Vagina (tissue), 2 donors: ENCODE data around the gene CHMP4B. TPM values are rescaled to one million over a fixed set of nuclear protein-coding genes. Genes with fewer than 3 reads are reported as not detected.

Experiments used
- DNase-seq, 2 donors: peaks; one replicate each; pipeline ENCODE4 v3.0.0-alpha.2; 2017; ENCODE audit errors: extremely low spot score in 2 of 2
- H3K27ac ChIP-seq: fragments of 200-600 bp; sonication (generic); one replicate; pipeline ENCODE4 v1.5.1; 2019
- H3K27me3 ChIP-seq: fragments of 200-600 bp; sonication (generic); one replicate; pipeline ENCODE4 v1.5.1; 2019
- H3K36me3 ChIP-seq, 2 donors: fragments of 200-600 bp; sonication (generic); one replicate each; pipeline ENCODE4 v1.5.1; 2017 to 2019
- H3K4me1 ChIP-seq: fragments of 200-600 bp; sonication (generic); one replicate; pipeline ENCODE4 v1.5.1; 2019
- H3K4me3 ChIP-seq, 2 donors: fragments of 200-600 bp; sonication (generic); 1 replicate in 1 of 2; 2 replicates in 1 of 2; pipeline ENCODE4 v1.5.1; 2016 to 2019
- H3K9me3 ChIP-seq: fragments of 200-600 bp; sonication (generic); one replicate; pipeline ENCODE4 v1.5.1; 2019
- POLR2A ChIP-seq, 2 donors: fragments of 450-650 bp; IDR thresholded peaks; one replicate each; pipeline ENCODE4 v1.6.1; 2017; ENCODE audit warnings: antibody characterized with exemption in 2 of 2, mild to moderate bottlenecking in 2 of 2, moderate library complexity in 2 of 2
- POLR2AphosphoS5 ChIP-seq, 2 donors: sonication (generic); formaldehyde crosslinking; IDR thresholded peaks; one replicate each; pipeline ENCODE4 v1.9.0; 2017; ENCODE audit warnings: antibody characterized with exemption in 2 of 2, mild to moderate bottlenecking in 2 of 2, low read depth in 1 of 2; ENCODE audit not compliant: insufficient read depth in 1 of 2
- intact Hi-C: fragments of 100-400 bp; cut with DNase I; formaldehyde crosslinking; loops from one replicate; pipeline ENCODE4 v1.15.1; 2023
- total RNA-seq: library from RNA; depleted of rRNA; stranded (reverse); fragments of >200 nt; gene quantifications from one replicate; pipeline ENCODE4 v1.2.3, GENCODE V29; 2016
- TF ChIP-seq, protein P1 (sequence below), 3 experiments: fragments of 450-650 bp in 2 of 3; fragments of 200-600 bp in 1 of 3; sonication (generic) in 1 of 3; IDR thresholded peaks; one replicate each; pipeline ENCODE4 v1.5.1; 2017 to 2019; ENCODE audit warnings: antibody characterized with exemption in 3 of 3, mild to moderate bottlenecking in 2 of 3, moderate library complexity in 2 of 3

Gene CHMP4B
- total RNA-seq, 1 donor from 2014 or later, result 95.5 TPM

DNA sequence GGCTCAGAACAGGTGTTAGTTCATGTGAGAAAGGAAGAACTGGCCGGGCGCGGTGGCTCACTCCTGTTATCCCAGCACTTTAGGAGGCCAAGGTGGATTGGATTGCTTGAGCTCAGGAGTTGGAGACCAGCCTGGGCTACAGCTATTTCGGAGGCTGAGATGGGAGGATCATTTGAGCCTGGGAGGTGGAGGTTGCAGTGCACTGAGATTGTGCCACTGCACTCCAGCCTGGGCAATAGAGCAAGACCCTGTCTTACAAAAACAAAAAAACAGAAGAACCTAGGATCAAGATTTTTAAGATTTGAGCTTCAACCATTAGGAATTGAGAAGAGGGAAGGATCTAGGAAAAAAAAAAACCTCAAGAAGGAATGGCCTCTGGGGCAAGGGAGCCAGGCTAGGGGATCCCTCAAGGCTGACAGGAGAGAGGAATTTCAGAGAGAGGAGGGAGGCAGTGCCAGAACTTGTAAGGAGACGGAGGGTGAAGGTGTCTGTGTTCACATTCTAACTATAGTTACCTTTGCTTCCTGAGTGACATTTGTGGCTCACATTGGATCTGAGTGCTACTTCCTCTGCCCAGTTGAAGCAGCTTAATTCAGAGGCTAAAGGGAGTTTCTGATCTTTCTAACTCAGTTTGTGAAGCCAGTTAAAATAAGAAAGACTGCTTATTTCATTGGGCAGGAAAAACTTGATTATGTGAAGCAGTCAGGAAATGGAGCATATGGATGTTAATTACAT lies 26.1 kb downstream of the CHMP4B start:
- H3K9me3 ChIP-seq, result no peaks in the 10 kb centered on the region
- H3K36me3 ChIP-seq, result no peaks in the 10 kb centered on the region
- no peak overlapping the region for H3K27ac ChIP-seq
- TF ChIP-seq POLR2A (IDR thresholded peaks at IDR 0.05), result no peak
- TF ChIP-seq POLR2AphosphoS5 (IDR thresholded peaks at IDR 0.05; ENCODE audit: insufficient read depth in 1 of 2, low read depth in 1 of 2), result no peak
- TF ChIP-seq, protein P1, sequence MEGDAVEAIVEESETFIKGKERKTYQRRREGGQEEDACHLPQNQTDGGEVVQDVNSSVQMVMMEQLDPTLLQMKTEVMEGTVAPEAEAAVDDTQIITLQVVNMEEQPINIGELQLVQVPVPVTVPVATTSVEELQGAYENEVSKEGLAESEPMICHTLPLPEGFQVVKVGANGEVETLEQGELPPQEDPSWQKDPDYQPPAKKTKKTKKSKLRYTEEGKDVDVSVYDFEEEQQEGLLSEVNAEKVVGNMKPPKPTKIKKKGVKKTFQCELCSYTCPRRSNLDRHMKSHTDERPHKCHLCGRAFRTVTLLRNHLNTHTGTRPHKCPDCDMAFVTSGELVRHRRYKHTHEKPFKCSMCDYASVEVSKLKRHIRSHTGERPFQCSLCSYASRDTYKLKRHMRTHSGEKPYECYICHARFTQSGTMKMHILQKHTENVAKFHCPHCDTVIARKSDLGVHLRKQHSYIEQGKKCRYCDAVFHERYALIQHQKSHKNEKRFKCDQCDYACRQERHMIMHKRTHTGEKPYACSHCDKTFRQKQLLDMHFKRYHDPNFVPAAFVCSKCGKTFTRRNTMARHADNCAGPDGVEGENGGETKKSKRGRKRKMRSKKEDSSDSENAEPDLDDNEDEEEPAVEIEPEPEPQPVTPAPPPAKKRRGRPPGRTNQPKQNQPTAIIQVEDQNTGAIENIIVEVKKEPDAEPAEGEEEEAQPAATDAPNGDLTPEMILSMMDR (IDR thresholded peaks at IDR 0.05), result no peak
- H3K4me3 ChIP-seq, result no peak overlapping the region
- peaks cover 69% of the 10 kb centered on the region for H3K4me1 ChIP-seq
- intact Hi-C loops, result no loop called here
- H3K27me3 ChIP-seq, result no peaks in the 10 kb centered on the region
- DNase-seq, result no peak

DNA sequence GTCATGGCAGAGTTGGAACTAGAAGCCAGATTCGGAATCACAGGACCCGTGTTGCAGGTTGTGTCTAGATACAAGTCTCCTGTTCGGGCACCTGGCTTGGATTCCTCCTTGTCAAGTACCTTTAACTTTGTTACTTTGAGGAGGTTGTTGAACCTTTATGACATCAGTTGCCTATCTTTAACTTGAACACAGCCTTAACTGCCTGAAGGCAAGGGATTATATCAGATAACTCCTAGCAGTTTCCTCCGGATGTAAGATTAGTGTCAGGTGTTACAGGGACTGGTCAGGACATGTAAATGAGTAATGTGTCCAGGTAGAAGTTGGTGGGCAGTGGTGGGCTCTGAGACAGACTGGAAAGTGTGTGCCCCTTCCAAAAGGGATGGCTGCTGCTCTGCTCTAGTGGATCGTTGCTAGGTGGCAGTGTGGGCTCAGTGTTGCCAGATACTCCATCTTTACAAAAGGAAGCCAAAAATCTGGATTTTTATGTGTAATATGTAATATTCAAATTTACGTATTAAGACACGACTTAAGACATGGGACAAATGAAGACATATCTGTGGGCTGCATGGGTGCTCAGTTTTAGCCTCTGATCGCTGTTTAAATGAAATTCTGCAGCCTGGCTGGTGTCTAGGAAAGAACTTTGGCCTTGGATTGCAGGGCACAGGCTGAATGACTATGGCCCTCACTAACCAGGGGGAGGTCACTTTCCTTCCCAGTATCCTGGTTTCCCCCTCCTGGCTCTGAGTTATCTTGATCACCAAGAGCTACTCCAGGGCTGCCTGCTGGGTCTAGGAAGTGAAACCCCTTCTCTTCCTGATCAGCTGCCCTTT lies 27.1 kb downstream of the CHMP4B start:
- H3K27me3 ChIP-seq, result no peaks in the 10 kb centered on the region
- no peak overlapping the region for H3K27ac ChIP-seq
- no peak for DNase-seq
- H3K4me1 ChIP-seq, result peaks cover 71% of the 10 kb centered on the region
- no peaks in the 10 kb centered on the region for H3K36me3 ChIP-seq
- H3K4me3 ChIP-seq, result no peak overlapping the region
- H3K9me3 ChIP-seq, result no peaks in the 10 kb centered on the region
- TF ChIP-seq POLR2AphosphoS5 (IDR thresholded peaks at IDR 0.05; ENCODE audit: insufficient read depth in 1 of 2, low read depth in 1 of 2), result no peak
- no peak for TF ChIP-seq POLR2A (IDR thresholded peaks at IDR 0.05)
- TF ChIP-seq, protein P1 (IDR thresholded peaks at IDR 0.05), result no peak
- intact Hi-C loops, result no loop called here

DNA sequence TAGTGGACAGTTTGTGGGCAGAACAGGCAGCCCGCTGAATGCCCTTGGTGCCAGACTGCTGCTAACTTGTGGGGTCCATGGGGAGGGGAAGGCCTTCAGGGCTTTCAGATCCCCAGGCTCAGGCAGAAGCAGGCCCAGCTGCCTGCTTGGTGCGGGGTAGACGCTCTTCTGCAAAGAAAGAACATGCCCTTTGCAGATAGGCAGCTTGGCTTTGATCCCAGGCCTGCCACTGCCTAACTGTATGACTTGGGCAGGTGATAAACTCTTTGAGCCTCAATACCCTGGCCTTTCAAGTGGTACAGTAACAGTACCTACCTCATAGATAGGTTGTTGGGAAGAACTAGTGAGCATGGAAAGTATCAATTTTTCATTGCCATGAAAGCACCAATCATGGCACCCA lies 28.4 kb downstream of the CHMP4B start:
- Histone ChIP-seq H3K36me3 (no peaks in the 10 kb centered on the region), H3K4me1 (peaks cover 74% of the 10 kb centered on the region), H3K9me3 (no peaks in the 10 kb centered on the region), H3K4me3 (no peak overlapping the region), H3K27ac (no peak overlapping the region), H3K27me3 (no peaks in the 10 kb centered on the region)
- TF ChIP-seq, protein P1 (IDR thresholded peaks at IDR 0.05), result no peak
- TF ChIP-seq POLR2AphosphoS5 (IDR thresholded peaks at IDR 0.05; ENCODE audit: insufficient read depth in 1 of 2, low read depth in 1 of 2) (no peak), POLR2A (IDR thresholded peaks at IDR 0.05) (no peak)
- intact Hi-C loops, result no loop called here
- no peak for DNase-seq

DNA sequence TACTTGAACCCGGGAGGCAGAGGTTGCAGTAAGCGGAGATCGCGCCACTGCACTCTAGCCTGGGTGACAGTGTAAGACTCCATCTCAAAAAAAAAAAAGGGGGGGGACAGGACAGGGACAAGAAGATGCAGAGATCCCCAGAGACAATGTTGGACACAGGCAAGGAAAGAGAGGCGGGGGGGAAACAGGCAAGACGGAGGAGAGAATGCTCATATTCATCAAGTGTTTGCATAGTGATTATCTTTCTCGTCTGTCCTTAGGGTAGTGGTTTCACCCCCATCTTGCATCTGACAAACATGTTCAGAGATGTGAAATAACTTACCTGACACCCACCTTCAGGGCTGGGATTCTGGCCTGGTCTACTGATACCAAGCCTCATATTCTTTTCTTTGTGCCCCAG lies 29.0 kb downstream of the CHMP4B start:
- Histone ChIP-seq H3K4me3 (no peak overlapping the region), H3K36me3 (no peaks in the 10 kb centered on the region), H3K27ac (no peak overlapping the region), H3K9me3 (no peaks in the 10 kb centered on the region), H3K4me1 (peaks cover 74% of the 10 kb centered on the region), H3K27me3 (no peaks in the 10 kb centered on the region)
- TF ChIP-seq POLR2AphosphoS5 (IDR thresholded peaks at IDR 0.05; ENCODE audit: insufficient read depth in 1 of 2, low read depth in 1 of 2) (no peak), POLR2A (IDR thresholded peaks at IDR 0.05) (no peak)
- TF ChIP-seq, protein P1 (IDR thresholded peaks at IDR 0.05), result no peak
- intact Hi-C loops, result no loop called here
- DNase-seq, result no peak
